ENCODE measurements around the gene FOXD2.

The FOXD2 gene

GRCh38 chr1:47424336-47424982, 13.4 kb upstream of the FOXD2 start:
- TF ChIP-seq CTCF (IDR thresholded peaks at IDR 0.05), result peak; percentile 92
- TF ChIP-seq ZFX (IDR thresholded peaks at IDR 0.05; ENCODE audit: borderline replicate concordance), result no peak
- H3K27ac ChIP-seq, result no peak overlapping the region

- H3K27ac ChIP-seq, result no peak overlapping the region
Observed at GRCh38 chr1:47431534-47431933, 6.3 kb upstream of the FOXD2 start.

GRCh38 chr1:47432071-47433036, 5.5 kb upstream of the FOXD2 start:
- TF ChIP-seq ZFX (IDR thresholded peaks at IDR 0.05; ENCODE audit: borderline replicate concordance), result no peak
- peak; percentile 84 for TF ChIP-seq CTCF (IDR thresholded peaks at IDR 0.05)
- no peak overlapping the region for H3K27ac ChIP-seq

More at GRCh38 chr1:47431534-47431933, 6.3 kb upstream of the FOXD2 start:
- TF ChIP-seq ZFX (IDR thresholded peaks at IDR 0.05; ENCODE audit: borderline replicate concordance), result no peak
- TF ChIP-seq CTCF (IDR thresholded peaks at IDR 0.05), result no peak

GRCh38 chr1:47433037-47433421, 4.8 kb upstream of the FOXD2 start:
- H3K27ac ChIP-seq, result no peak overlapping the region
- TF ChIP-seq ZFX (IDR thresholded peaks at IDR 0.05; ENCODE audit: borderline replicate concordance), result no peak
- TF ChIP-seq CTCF (IDR thresholded peaks at IDR 0.05), result no peak

GRCh38 chr1:47433477-47434050, 4.3 kb upstream of the FOXD2 start:
- TF ChIP-seq CTCF (IDR thresholded peaks at IDR 0.05) (no peak), ZFX (IDR thresholded peaks at IDR 0.05; ENCODE audit: borderline replicate concordance) (no peak)
- H3K27ac ChIP-seq, result no peak overlapping the region

- H3K27ac ChIP-seq, result no peak overlapping the region
- TF ChIP-seq ZFX (IDR thresholded peaks at IDR 0.05; ENCODE audit: borderline replicate concordance), result no peak
- no peak for TF ChIP-seq CTCF (IDR thresholded peaks at IDR 0.05)
Observed at GRCh38 chr1:47434051-47434842, 3.6 kb upstream of the FOXD2 start.
